Adipose tissue (tissue), 3 donors: ENCODE data around the gene TMEM134. TPM values are rescaled to one million over a fixed set of nuclear protein-coding genes. Genes with fewer than 3 reads are reported as not detected.

Source experiments
- H3K27ac ChIP-seq: one replicate; pipeline ENCODE4 v1.5.1; 2013; ENCODE audit warnings: low read depth, low read length
- WGBS, 3 donors: extraction: QIAGEN DNeasy Blood & Tissue Kit; methylation state at CpG; one replicate each; pipeline ENCODE4 v1.1.7; 2013; 5-methylcytosine and 5-hydroxymethylcytosine counted together
- polyA plus RNA-seq, 3 donors: library from polyadenylated mRNA; stranded (reverse); fragments of 200-250 nt; gene quantifications; one replicate each; pipeline ENCODE4 v1.2.3, GENCODE V29; 2013
- donor health status: healthy with polysubstance abuse.
- donor health status: Bipolar disorder and iron deficiency.
- donor health status: healthy.

Gene TMEM134
- polyA plus RNA-seq, 3 donors: 42.6 to 117 (median 104) TPM

GRCh38 chr11:67449116-67449844 lies 19.8 kb downstream of the TMEM134 start:
- WGBS, 3 donors: 58 to 63% (median 63%) methylated on average over 9 of the region's 9 CpGs
- no peak overlapping the region for H3K27ac ChIP-seq

- WGBS, 3 donors: 91 to 93% (median 91%) methylated on average over 7 of the region's 7 CpGs
These were observed 20.8 kb downstream of the TMEM134 start for GRCh38 chr11:67448220-67448609.

GRCh38 chr11:67445515-67445914 lies 23.5 kb downstream of the TMEM134 start:
- WGBS, 3 donors: 84 to 89% (median 87%) methylated on average over 5 of the region's 5 CpGs
- no peak overlapping the region for H3K27ac ChIP-seq

More at GRCh38 chr11:67448220-67448609, 20.8 kb downstream of the TMEM134 start:
- H3K27ac ChIP-seq: no peak overlapping the region

GRCh38 chr11:67442504-67443404 lies 26.3 kb downstream of the TMEM134 start:
- WGBS, 3 donors: 40 to 43% (median 43%) methylated on average over 31 to 45 of the region's 45 CpGs
- no peak overlapping the region for H3K27ac ChIP-seq

- H3K27ac ChIP-seq: no peak overlapping the region
- WGBS, 3 donors: 78 to 86% (median 86%) methylated on average over 23 to 28 of the region's 28 CpGs
These were observed 27.2 kb downstream of the TMEM134 start for GRCh38 chr11:67441731-67442351.

- WGBS, 3 donors: 82 to 92% (median 91%) methylated on average over 21 of the region's 21 CpGs
- no peak overlapping the region for H3K27ac ChIP-seq
These were observed 27.9 kb downstream of the TMEM134 start for GRCh38 chr11:67441098-67441563.

- WGBS, 3 donors: 62 to 85% (median 64%) methylated on average over 17 of the region's 17 CpGs
- H3K27ac ChIP-seq: no peak overlapping the region
These were observed 28.6 kb downstream of the TMEM134 start for GRCh38 chr11:67440229-67441097.

GRCh38 chr11:67439321-67440228 lies 29.5 kb downstream of the TMEM134 start:
- H3K27ac ChIP-seq: no peak overlapping the region
- 60 to 75% (median 63%) methylated on average over 30 to 31 of the region's 31 CpGs for WGBS, 3 donors

- WGBS, 3 donors: 79 to 85% (median 84%) methylated on average over 37 to 41 of the region's 41 CpGs
- H3K27ac ChIP-seq: no peak overlapping the region
These were observed 30.7 kb downstream of the TMEM134 start for GRCh38 chr11:67438158-67438902.

- H3K27ac ChIP-seq: no peak overlapping the region
These were observed 31.3 kb downstream of the TMEM134 start for GRCh38 chr11:67437809-67438157.

GRCh38 chr11:67437082-67437808 lies 31.8 kb downstream of the TMEM134 start, which contains the start of gene PTPRCAP:
PTPRCAP (minus strand) TSS chr11:67437682; CDS start chr11:67437619, 63 bp downstream.
- WGBS, 3 donors: 39 to 73% (median 56%) methylated on average over 18 to 26 of the region's 26 CpGs
- H3K27ac ChIP-seq: no peak within 1 kb of the TSS

More at GRCh38 chr11:67437809-67438157, 31.3 kb downstream of the TMEM134 start:
- WGBS, 3 donors: 53 to 79% (median 57%) methylated on average over 3 of the region's 3 CpGs

GRCh38 chr11:67436459-67437081 lies 32.5 kb downstream of the TMEM134 start:
- 37 to 57% (median 42%) methylated on average over 6 of the region's 6 CpGs for WGBS, 3 donors
- no peak overlapping the region for H3K27ac ChIP-seq

- 86 to 88% (median 87%) methylated on average over 37 to 38 of the region's 38 CpGs for WGBS, 3 donors
- no peak overlapping the region for H3K27ac ChIP-seq
These were observed 33.2 kb downstream of the TMEM134 start for GRCh38 chr11:67435727-67436458.

GRCh38 chr11:67435031-67435726 lies 33.9 kb downstream of the TMEM134 start:
- 79 to 84% (median 80%) methylated on average over 26 of the region's 26 CpGs for WGBS, 3 donors
- no peak overlapping the region for H3K27ac ChIP-seq
